DMS 273 treated with DMSO at 0.1 percent for 48 hours (cell line): ENCODE results near the gene SLC15A4.

Experiments used
- DNase-seq: peaks from one replicate; lab custom pipeline; 2025; lab: John Stamatoyannopoulos, UW

Gene SLC15A4

DNA sequence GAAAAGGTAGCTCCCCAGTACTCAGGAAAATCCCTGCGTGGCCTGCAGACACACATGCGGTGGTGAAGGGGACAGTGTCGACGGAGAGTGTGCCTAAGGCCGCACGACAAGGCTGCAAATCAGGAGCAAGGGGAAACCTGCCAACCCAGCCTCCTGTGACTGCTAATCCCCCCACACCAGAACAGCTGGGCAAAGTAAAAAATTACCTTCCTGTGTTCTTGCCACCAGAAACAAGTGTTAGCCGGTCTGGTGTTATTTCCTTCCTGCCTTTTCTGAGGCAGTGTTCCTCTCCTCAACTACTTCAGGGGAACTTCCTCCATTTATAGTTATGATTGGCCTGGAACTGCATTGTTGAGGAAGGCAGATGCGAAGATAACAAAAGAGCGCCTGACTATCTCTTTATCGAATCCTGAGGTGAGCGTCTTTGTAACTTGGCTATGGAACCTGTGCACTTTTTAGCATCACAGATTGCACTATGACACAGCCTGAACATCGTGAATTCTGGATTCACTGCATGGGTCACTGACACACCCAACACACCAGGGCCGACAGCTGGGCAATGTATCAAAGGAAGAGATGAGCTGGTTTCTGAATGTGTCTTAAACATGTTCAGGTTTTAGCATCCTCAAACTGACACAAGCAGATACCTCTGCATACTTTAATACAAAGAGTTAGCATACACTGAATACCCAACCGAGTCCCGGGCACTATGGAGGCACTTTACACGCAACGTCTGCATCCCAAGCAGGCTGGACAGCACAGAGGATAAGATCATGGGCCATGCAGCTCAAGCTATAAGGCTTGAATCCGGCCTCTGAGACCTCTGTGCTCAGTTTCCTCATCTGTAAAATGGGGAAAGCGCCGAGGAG, 28.9 kb downstream of the SLC15A4 start:
- DNase-seq = no peak

DNA sequence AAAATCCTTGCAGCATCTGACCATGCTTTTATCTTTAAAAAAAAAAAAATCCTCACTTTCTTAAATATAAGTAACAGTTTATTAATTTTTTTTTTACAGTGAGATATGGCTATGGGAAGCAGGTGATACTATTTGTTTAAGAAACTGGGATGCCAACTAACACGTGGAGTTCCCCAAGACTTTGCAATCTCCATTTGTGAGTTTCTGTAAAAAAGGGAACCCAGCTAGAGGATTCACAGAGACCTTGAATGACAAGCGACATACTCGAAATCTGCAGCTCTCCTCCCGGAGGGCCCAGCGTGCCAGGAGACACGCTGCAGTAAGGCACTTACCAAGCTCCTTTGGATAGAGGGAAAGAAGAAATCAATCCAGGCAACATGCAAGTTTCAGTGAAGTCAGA, 30.1 kb downstream of the SLC15A4 start:
- no peak for DNase-seq

DNA sequence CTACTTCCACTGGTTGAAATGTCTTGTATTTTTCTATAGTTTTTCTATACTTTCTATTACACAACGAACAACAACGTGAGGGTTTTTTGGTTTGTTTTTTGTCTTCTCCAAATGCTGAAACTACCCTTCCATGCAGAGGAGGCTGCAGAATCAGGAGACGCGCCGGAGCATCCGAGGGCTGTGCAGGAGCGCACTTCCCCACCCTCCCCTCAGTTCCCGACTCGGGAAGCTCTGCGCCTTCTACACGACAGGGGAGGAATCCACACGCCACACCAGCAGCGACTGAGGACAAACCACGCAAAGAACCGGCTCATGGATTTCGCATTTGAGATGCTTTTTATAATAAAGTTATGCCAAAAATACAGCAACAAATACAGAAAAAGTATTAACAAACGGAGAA, 30.9 kb downstream of the SLC15A4 start:
- DNase-seq = no peak

DNA sequence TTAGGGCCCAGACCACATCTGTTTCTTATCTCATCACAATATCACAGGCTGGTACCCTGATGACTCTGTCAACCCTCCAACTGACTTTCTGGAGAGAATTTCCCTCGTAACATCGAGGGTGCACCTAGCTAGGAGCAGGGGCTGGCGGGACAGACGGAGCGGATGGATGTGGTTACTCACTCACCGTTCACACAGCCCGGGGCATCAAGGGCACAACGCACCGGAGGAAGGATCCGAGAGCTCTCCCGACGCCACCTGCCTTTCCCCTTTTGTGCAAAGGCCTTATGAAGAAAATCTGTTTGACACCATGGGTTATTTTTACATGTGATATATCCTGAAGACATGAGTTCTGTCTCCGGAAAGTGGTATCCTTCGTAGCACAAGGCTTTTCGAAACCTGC, 31.4 kb downstream of the SLC15A4 start:
- DNase-seq = no peak

DNA sequence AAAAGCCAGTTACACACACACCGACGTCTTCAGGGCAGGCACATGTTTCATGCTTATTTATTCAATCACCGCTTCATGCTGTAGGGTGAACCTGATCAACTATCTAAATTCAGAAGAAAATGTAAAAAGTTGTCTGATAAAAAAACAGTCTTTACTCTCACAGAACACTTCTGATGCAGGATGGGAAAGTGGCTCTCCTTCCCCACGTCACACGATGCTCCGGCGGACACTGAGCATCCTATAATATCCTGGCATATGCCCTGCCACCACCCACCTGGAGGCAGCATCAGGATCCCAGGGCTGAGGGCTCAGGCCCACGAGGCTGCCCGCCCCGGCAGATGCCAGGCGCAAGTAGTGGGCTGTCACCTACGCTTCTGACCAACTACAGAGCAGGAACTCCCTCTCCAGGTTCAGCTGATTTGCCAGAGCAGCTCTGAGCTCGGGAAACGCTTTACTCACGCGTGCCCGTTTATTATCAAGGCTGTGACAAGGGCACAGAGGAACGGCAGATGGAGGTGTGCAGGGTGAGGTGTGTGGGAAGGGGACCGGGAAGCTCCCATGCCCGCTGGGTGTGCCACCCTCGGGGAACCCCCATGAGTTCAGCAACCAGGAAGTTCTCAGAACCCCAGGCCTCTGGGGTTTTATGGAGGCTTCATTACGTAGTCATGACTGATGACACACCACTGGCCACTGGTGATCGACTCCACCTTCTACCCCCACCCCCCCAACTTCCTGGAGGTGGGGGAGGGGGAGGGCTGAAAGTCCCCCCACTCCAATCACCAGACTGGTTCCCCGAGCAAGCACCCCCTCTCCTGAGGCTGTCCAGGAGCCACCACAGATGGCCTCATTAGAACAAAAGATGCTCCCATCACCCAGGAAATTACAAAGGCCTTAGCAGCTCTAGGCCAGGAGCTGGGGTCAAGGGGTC, 32.1 kb downstream of the SLC15A4 start:
- DNase-seq = no peak

DNA sequence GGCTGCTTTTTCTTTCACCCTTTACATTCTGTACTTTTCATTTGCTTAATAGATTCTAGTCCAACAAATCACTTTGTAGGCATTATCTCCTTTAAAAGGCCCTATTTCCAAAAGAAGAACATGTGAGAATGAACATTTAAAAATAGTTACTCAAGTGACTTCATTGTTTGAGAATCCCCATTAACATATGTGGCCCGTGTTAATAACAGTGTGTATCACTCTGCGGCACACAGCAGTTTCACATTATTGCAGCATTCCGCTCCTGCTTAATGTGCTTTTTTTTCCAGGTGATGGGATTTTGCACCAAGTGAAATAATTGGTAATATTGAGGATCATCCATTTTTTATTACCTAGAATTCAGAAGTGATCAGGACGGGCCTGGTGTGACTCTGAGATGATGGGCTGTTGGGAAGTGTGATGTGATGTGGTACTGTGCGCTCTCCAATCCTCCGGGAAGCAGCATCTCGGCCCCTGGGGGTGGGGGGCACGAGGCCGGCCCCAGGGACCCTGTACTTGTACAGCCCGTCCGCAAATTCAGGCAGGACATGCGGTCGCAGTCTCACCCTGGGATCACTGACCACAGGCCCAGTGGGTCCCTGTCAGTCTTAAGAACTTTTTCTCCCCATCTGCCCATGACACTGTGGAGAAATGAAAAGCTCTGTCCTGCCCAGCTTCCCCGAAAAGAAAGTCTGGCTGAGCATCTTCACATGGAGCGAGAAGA, 32.9 kb downstream of the SLC15A4 start:
- DNase-seq = no peak

DNA sequence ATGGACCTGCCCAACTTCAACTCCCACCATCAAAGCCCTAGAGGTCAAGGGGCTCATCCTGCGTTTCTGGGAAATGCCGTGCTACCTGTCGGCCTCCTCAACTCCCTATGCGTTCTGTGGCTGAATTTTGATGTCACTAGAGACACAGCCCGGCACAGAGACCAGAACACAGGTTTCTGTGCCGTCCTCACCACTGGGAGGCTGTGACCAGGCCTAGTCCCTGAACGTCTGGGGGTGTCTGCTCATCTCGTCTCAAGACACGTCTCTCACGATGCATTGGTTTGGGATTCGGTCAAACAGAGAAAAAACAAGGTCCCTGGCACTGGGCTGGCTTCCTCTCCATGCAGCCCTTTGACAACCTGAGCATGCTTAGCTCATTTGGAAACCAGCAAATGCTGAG, 33.5 kb downstream of the SLC15A4 start:
- no peak for DNase-seq

DNA sequence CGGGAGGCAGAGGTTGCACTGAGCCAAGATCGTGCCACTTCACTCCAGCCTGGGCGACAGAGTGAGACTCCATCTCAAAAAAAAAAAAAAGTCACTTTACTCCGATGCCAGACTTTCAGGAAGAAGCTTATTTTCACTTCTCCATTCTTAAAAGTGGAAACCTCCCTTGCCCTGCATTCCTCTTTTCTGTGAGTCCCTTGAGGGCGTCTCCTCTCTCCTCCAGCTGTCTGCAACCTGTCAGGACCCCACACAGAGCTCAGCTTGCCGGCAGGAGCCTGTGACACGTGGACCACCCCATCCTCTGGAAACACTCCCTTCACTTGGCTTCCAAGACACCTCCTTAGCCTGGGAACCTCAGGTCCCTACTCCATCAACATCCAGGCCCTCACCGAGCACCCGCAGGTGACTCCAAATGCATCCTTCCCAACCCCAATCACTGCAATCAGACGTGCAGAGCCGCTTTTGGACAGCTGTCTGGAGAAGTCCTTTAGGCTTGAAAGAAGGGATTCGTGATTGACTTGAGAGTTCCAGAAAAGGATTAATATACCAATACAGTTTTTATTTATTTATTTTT, 34.3 kb downstream of the SLC15A4 start:
- no peak for DNase-seq

DNA sequence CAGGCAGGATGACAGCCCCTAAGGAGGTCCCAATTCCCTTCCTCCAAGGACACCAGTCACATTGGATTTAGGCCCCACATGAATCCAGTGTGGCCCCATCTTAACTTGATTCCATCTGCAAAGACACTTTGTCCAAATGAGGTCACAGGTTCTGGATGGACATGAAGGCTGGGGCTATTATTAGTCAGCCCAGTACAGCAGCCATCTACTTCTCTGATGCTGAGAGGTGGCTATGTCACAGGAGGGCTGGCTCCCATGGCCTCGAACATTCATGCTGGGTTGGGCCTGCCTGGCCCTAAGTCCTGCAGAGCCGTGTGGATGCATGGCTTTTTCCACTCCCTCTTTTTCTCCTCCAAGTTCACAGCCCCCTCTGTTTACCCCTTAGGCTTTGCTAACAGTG, 35.9 kb downstream of the SLC15A4 start:
- no peak for DNase-seq

DNA sequence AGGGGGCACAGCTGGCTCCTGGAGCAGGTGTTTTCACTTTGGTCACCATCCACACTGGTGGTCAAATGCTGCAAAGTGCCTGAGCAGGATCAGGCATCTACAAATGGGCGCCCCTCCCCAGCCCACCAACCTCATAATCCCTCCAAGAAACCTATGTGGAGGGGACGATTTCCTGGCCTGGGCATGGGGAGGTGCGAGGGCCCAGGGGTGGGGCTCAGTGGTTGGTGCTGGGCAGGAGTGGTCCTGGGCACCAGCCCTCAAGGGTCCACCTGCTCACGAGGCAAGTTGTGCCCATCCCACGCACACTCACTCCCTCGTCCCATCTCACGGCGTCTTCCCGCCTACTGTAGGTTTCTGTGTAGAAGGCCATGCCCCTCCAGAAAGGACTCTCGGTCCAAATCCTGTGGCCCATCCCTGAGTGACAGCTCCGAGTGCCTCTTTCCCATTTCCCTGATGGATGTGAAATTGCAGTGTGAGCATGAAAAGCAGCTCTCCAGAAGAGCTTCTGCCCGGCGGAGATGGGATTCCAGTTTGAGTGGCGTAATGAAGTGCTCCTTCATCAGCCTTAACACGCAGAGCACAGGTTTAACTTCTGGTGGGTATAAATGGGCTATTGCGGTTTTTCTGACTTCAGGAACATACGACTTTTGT, 36.9 kb downstream of the SLC15A4 start:
- DNase-seq = no peak

DNA sequence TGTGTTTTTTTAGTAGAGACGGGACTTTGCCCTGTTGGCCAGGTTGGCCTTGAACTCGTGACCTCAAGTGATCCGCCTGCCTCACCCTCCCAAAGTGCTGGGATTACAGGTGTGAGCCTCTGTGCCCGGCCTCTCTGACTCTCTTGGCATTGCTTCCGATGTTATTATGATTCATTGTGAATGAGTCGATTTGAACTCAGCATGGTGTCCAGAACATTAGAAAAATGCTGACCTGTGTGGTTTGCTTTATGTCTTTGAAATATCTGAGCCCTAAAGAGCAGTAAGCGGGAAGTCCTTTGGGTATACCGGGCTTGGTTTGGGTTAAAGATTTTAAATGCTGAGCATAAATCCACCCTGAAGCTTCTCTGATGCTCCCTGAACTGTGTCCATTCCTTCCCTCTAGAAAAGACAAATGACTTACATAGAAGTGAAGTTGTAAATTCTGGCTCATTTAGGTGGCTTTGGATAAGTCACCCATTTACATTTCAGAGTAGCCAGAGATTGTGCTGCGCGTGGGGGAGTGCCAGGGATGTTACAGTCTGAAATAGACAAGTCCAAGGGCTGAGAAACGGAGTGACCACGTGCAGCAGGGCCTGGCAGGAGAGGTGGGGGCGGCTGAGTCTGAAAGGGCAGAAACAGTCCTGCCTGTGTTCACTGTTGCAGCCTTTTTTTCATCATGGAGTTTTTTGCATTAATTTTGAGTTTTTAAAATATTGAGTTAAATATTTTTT, 39.6 kb downstream of the SLC15A4 start:
- no peak for DNase-seq

DNA sequence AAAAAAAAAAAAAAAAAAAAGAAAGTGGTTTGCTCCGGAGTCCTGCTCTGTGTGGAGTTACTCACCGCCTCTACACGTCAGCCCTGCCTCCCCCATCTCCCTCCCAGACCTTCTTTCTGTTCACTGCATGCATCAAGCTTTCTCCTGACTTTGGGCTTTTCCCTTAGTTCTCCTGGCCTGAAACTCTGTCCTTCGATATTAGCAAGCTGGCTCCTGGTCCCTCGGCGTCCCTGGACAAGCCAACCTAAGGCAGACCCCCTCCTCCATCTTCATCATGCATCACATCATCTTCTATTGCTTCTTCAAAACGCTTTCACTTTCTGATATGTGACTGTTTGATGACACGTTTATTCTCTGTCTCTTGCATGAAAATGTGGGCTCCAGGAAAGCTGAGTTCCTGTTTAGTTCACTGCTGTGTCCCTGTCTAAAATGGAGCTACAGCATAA, 40.6 kb downstream of the SLC15A4 start:
- DNase-seq = no peak

DNA sequence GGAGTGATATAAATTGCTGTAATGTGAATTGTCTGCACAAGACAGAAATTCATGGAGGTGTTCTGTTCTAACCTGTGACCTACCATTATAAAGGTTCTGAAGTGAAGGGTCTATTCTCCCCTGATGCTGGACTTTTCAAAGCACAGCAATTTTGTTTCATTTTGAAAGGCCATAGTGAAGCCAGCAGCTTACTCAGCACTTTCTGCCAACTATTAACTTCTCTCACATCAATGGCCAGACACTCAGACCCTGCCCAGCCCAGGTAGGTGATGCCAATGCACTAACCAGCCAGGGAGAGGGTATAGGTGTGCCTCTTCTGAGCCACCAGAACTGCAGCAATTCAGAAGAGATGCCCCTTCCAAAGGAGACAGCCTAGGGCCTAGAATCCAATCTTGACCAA, 43.9 kb downstream of the SLC15A4 start:
- DNase-seq = no peak

DNA sequence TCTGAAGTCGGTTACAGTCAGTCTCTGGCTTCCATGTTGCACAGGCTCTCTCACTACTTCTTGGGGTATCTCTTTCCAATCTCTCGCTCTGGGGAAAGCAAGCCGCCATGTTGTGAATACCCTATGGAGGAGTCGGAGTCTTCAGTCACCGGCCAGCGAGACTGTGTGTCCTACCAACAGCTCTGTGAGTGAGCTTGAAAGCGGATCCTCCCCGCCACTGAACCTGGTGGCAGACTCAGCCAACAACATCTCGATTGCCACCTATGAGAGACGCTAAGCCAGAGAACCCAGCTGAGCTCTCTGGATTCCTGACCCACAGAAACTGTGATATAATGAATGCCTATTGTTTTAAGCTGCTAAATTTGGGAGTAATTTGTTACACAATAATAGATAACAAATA, 51.5 kb downstream of the SLC15A4 start:
- no peak for DNase-seq

DNA sequence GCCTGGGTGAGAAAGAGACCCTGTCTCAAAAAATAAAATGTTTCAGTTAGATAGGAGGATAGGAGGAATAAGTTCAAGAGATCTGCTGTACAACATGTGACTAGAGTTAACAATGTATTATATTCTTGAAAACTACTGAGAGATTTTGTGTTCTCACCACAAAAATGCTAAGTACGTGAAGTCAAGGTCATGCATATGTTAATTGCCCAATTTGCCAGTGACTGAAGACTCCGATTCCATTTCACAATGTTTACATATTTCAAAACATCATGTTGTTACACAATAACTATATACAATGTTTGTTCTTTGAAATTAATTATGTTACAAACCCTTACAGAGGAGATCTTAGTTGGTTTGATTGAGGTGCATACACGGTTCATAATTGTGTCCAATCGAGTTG, 52.1 kb downstream of the SLC15A4 start:
- DNase-seq = no peak

DNA sequence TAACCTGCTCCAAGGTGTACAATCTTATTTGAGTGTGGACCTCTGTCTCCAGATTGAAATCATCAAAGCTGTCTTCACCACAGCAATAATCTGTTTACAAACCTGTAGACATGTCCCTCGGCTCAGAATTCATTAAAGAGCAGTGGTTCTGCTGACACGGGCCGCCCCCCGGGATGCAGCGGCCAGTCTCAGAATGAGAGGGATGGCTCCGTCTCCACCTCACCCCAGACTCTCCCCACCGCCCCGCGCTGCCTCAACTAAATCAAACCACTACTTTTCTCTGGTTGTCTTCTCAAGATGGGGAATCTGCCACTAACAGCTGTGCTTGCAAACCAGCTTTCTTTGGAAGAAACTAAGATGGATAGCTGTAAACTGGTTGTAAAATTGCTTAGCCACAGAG, 56.2 kb downstream of the SLC15A4 start:
- no peak for DNase-seq

DNA sequence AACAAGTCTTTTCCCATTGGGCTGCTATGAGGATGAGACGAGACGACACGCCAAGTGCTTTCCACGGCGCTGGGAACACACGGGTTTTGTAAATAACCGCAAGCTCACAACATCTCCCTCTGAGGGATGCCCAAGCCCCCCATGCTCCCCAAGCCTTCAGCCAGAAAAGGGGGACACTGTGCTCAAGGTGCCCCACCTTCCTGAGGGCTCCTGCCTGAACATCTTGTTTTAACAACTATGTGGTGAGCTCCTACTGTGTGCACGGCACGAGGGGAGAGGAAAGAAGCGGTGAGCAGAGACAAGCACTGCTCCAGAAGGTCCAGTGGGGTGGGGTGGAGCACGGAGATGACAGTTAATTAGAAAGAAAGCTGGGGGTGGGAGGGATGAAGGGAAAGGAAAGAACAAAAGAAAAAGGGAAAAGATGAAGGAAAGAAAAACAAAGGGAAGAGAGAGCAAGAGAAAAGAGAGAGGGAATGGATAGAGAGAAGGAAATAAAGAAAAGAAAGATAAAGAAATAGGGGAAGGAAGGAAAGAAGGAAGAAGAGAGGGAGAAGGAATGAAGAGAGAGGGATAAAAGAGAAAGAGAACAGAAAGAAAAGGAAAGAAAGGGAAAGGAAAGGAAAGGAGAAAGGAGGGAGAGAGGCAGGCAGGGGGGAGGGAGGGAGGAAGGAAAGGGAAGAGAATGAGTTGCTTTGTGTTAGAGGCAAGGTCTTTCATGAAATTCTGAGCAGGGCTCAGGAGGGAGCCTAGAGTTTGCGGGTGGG, 56.8 kb downstream of the SLC15A4 start:
- no peak for DNase-seq

DNA sequence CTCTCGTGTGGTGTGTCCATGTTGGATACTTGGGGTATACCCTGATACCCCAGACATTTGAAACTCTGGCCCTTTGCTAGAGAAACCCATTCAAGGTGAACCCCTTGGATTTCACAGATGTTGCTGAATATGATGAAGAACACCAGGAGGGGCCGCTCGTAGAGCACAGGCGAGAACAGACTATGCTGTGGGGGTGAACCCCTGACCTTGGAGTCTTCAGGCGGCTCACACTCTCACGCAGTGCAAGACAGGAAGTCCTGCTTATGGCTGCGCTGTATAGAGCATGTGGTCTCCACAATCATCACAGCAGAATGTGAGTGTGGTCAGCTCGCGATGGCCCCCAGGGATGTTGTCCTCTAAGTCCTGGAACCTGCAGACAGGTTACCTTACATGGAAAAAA, 60.4 kb downstream of the SLC15A4 start:
- no peak for DNase-seq

DNA sequence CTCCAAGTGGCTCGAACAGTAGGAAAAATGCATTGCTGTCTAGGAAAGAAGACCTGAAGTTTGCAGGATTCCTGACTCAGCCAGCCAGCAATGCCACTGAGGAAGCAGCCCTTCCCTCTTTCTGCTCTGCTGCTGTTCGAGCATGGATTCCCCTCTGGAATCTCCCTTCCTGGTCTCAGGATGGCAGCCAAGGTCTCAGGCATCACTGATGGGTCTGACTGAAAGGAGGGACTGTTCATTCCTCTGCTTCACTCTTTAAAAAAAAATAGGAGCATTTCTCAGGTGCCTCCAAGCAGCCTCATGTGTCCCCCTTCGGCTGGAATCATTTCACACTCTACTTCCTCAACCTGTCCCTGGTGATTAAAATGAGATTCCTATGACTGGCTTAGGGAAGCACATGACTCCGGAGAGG, 62.4 kb downstream of the SLC15A4 start:
- DNase-seq = no peak

DNA sequence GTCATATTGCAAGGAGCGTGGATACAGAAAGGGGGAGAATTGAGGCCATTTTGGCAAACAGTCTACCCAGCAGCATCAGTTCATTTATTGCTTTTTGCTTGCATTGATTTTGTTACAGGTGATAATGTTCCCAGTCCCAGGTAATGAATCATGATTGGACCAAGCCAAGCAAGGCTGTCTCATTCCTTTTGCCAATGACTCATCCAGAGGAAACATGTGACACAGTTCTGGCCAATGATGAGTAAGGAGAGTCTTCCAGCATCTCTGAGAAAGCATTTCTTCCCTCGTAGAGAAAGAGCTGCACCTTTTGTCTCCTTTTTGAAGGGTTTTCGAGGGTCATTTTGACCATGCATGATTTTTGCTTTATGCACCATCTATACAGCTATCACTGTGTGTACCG, 68.2 kb downstream of the SLC15A4 start:
- DNase-seq = no peak
